ENCODE measurements around the gene VIL1.

Gene VIL1

GRCh38 chr2:218446547-218446946, 27.6 kb downstream of the VIL1 start:
- no peak for DNase-seq

- no peak for DNase-seq
Measured at GRCh38 chr2:218447072-218447471, 28.1 kb downstream of the VIL1 start.

- no peak for DNase-seq
Measured at GRCh38 chr2:218448934-218449333, 30.0 kb downstream of the VIL1 start.

GRCh38 chr2:218452079-218452478, 33.2 kb downstream of the VIL1 start:
- DNase-seq: no peak

GRCh38 chr2:218456849-218457248, 37.9 kb downstream of the VIL1 start:
- no peak for DNase-seq

- no peak for DNase-seq
Measured at GRCh38 chr2:218458598-218458997, 39.7 kb downstream of the VIL1 start.

GRCh38 chr2:218465987-218466633, 47.2 kb downstream of the VIL1 start:
- DNase-seq: peak in 1 of 2 donors; percentile 29

- no peak for DNase-seq
Measured at GRCh38 chr2:218470448-218470847, 51.5 kb downstream of the VIL1 start.

- DNase-seq: peak in 1 of 2 donors; percentile 1
Measured at GRCh38 chr2:218471036-218471435, 52.1 kb downstream of the VIL1 start.

- peak in 1 of 2 donors; percentile 13 for DNase-seq
Measured at GRCh38 chr2:218471982-218472381, 53.1 kb downstream of the VIL1 start.

GRCh38 chr2:218472988-218473387, 54.1 kb downstream of the VIL1 start:
- no peak for DNase-seq

- DNase-seq: no peak
Measured at GRCh38 chr2:218474527-218474926, 55.6 kb downstream of the VIL1 start.

GRCh38 chr2:218476676-218477075, 57.8 kb downstream of the VIL1 start:
- DNase-seq: no peak

- no peak for DNase-seq
Measured at GRCh38 chr2:218477247-218477646, 58.3 kb downstream of the VIL1 start.

GRCh38 chr2:218478544-218478943, 59.6 kb downstream of the VIL1 start:
- DNase-seq: no peak

GRCh38 chr2:218479595-218479994, 60.7 kb downstream of the VIL1 start:
- no peak for DNase-seq

- DNase-seq: no peak
Measured at GRCh38 chr2:218482651-218483050, 63.7 kb downstream of the VIL1 start.

GRCh38 chr2:218485986-218486667, 67.2 kb downstream of the VIL1 start:
- no peak for DNase-seq

- DNase-seq: no peak
Measured at GRCh38 chr2:218500501-218501060, 81.7 kb downstream of the VIL1 start.

GRCh38 chr2:218501665-218502064, 82.7 kb downstream of the VIL1 start:
- no peak for DNase-seq
